Transverse colon (tissue), 4 donors: ENCODE results near the gene RSRP1. TPM values are rescaled to one million over a fixed set of nuclear protein-coding genes. Genes with fewer than 3 reads are reported as not detected.

ENCODE experiments used
- DNase-seq: peaks from one replicate; pipeline ENCODE4 v3.0.0-alpha.2; 2019
- H3K27ac ChIP-seq, 4 donors: fragments of 200-600 bp; sonication (generic); 2 replicates each; pipeline ENCODE4 v1.5.1; 2016 to 2018; ENCODE audit warnings: inconsistent platforms in 4 of 4
- H3K27me3 ChIP-seq: fragments of 200-600 bp; sonication (generic); 2 replicates; pipeline ENCODE4 v1.5.1; 2017; ENCODE audit warnings: inconsistent platforms
- H3K36me3 ChIP-seq, 4 donors: fragments of 200-600 bp; sonication (generic); 2 replicates each; pipeline ENCODE4 v1.5.1; 2017 to 2019; ENCODE audit warnings: inconsistent platforms in 4 of 4
- H3K4me1 ChIP-seq, 4 donors: fragments of 200-600 bp; sonication (generic); 2 replicates each; pipeline ENCODE4 v1.5.1; 2017 to 2020; ENCODE audit warnings: inconsistent platforms in 4 of 4
- H3K4me3 ChIP-seq, 4 donors: fragments of 200-600 bp; sonication (generic); 1 replicate in 1 of 4; 2 replicates in 3 of 4; pipeline versions ENCODE4 v1.5.1 to v1.6.1; 2017 to 2019; ENCODE audit warnings: inconsistent platforms in 4 of 4
- H3K9me3 ChIP-seq, 2 donors: fragments of 200-600 bp; sonication (generic); 2 replicates each; pipeline ENCODE4 v1.5.1; 2017 to 2019; ENCODE audit warnings: inconsistent platforms in 2 of 2
- CTCF ChIP-seq, 5 experiments: fragments of 200-600 bp in 3 of 5; fragments of 450-650 bp in 2 of 5; sonication (generic) in 3 of 5; IDR thresholded peaks; 1 replicate in 2 of 5; 2 replicates in 3 of 5; pipeline ENCODE4 v1.5.1; 2016 to 2017; ENCODE audit warnings: antibody characterized with exemption in 5 of 5, inconsistent platforms in 3 of 5, mild to moderate bottlenecking in 2 of 5, moderate library complexity in 1 of 5
- EP300 ChIP-seq: sonication (generic); formaldehyde crosslinking; IDR thresholded peaks from one replicate; pipeline ENCODE4 v1.6.1; 2017; ENCODE audit warnings: antibody characterized with exemption, low read depth
- POLR2A ChIP-seq: fragments of 450-650 bp; IDR thresholded peaks from one replicate; pipeline ENCODE4 v1.6.1; 2016; ENCODE audit warnings: antibody characterized with exemption, mild to moderate bottlenecking, moderate library complexity
- POLR2AphosphoS5 ChIP-seq, 3 donors: sonication (generic); formaldehyde crosslinking; IDR thresholded peaks; one replicate each; pipeline ENCODE4 v1.6.1; 2016; ENCODE audit warnings: antibody characterized with exemption in 3 of 3
- WGBS, 2 donors: methylation state at CpG; one replicate each; pipeline ENCODE4 v1.1.5; 2018; ENCODE audit warnings: low coverage in 1 of 2; 5-methylcytosine and 5-hydroxymethylcytosine counted together
- in situ Hi-C, 4 donors: fragments of 200-750 bp; cut with MboI; loops; one replicate each; pipeline versions ENCODE4 v1.15.0 to v1.15.1; 2017; ENCODE audit warnings: low sequenced_read_pairs in 3 of 4, low pct_ligation_motif_present in 1 of 4, low pct_unique_long_range_greater_than_20kb in 1 of 4
- intact Hi-C: fragments of 100-400 bp; cut with DNase I; formaldehyde crosslinking; loops from one replicate; pipeline ENCODE4 v1.15.1; 2023; ENCODE audit warnings: low total_unique reads
- total RNA-seq, 4 donors: library from RNA; depleted of rRNA; stranded (reverse); fragments of >200 nt; gene quantifications; one replicate each; pipeline ENCODE4 v1.1.0, GENCODE V29; 2016

The RSRP1 gene
- total RNA-seq, 4 donors from 2014 or later, result 231 to 467 (median 279) TPM

GRCh38 chr1:25199819-25200620, 47.2 kb downstream of the RSRP1 start:
- intact Hi-C loops, result no loop called here
- 60 to 74% methylated on average over 1 to 20 of the region's 20 CpGs for WGBS, 2 donors
- Histone ChIP-seq H3K36me3 (no peaks in the 10 kb centered on the region), H3K9me3 (no peaks in the 10 kb centered on the region), H3K4me1 (peaks cover 6 to 33% (median 23%) of the 10 kb centered on the region in 4 donors), H3K27me3 (no peaks in the 10 kb centered on the region), H3K27ac (no peak overlapping the region), H3K4me3 (no peak overlapping the region)
- in situ Hi-C loops, result loop anchor here (25.0 kb wide), 2 partner anchors 513 to 538 kb away; no protein-coding TSS in a partner anchor
- no peak for DNase-seq
- no peak for TF ChIP-seq EP300
- TF ChIP-seq POLR2AphosphoS5 (IDR thresholded peaks at IDR 0.05), result no peak
- TF ChIP-seq CTCF (IDR thresholded peaks at IDR 0.05), result no peak
- TF ChIP-seq POLR2A, result no peak

GRCh38 chr1:25198663-25199252, 48.5 kb downstream of the RSRP1 start:
- Histone ChIP-seq H3K4me3 (no peak overlapping the region), H3K27ac (peak overlapping the region; percentile 63 to 82 (median 73)), H3K4me1 (peaks cover 6 to 27% (median 23%) of the 10 kb centered on the region in 4 donors), H3K9me3 (no peaks in the 10 kb centered on the region), H3K36me3 (no peaks in the 10 kb centered on the region), H3K27me3 (no peaks in the 10 kb centered on the region)
- TF ChIP-seq POLR2A (no peak), CTCF (IDR thresholded peaks at IDR 0.05) (peak in 2 of 5 experiments; percentile 27 to 37), EP300 (no peak)
- 40% methylated on average over 1 to 20 of the region's 20 CpGs for WGBS, 2 donors
- DNase-seq, result peak; percentile 53
- in situ Hi-C loops, result no loop called here
- intact Hi-C loops, result no loop called here

GRCh38 chr1:25197982-25198662, 49.1 kb downstream of the RSRP1 start:
- 39% methylated on average over 6 to 11 of the region's 11 CpGs for WGBS, 2 donors
- Histone ChIP-seq H3K9me3 (no peaks in the 10 kb centered on the region), H3K4me3 (no peak overlapping the region), H3K27ac (peak overlapping the region; percentile 63 to 82 (median 73)), H3K4me1 (peaks cover 6 to 27% (median 23%) of the 10 kb centered on the region in 4 donors), H3K27me3 (no peaks in the 10 kb centered on the region), H3K36me3 (no peaks in the 10 kb centered on the region)
- DNase-seq, result peak; percentile 64
- in situ Hi-C loops (no loop called here), intact Hi-C loops (no loop called here)
- no peak for TF ChIP-seq EP300
- peak; percentile 27 for TF ChIP-seq POLR2A
- TF ChIP-seq POLR2AphosphoS5 (IDR thresholded peaks at IDR 0.05), result peak in 2 of 3 donors; percentile 23 to 29
- no peak for TF ChIP-seq CTCF (IDR thresholded peaks at IDR 0.05)
